Activated T-helper 2 cell treated with anti-CD3 and anti-CD28 coated beads, Interferon-gamma antibody, Interleukin-2, Interleukin-4, amounts not matched to agents 10 μg/mL and 5 μg/mL and 100 μg/mL, durations not matched to agents 14 hours and 24 hours and 36 hours (primary cell): ENCODE results near the gene PROM1. TPM values are rescaled to one million over a fixed set of nuclear protein-coding genes. Genes with fewer than 3 reads are reported as not detected.

Source experiments
- DNase-seq: peaks from one replicate; pipeline ENCODE4 v3.0.0; 2021; ENCODE audit warnings: low spot score
- H3K27ac Mint-ChIP-seq: one replicate; pipeline ENCODE4 v1.8.0; 2021; ENCODE audit warnings: mixed read lengths
- H3K27me3 Mint-ChIP-seq: one replicate; pipeline ENCODE4 v1.8.0; 2021; ENCODE audit warnings: low read depth, mixed read lengths
- H3K36me3 Mint-ChIP-seq: one replicate; pipeline ENCODE4 v1.8.0; 2021; ENCODE audit warnings: low read depth, mixed read lengths
- H3K4me1 Mint-ChIP-seq: one replicate; pipeline ENCODE4 v1.8.0; 2021; ENCODE audit warnings: low read depth, mixed read lengths
- H3K4me3 Mint-ChIP-seq: one replicate; pipeline ENCODE4 v1.8.0; 2021; ENCODE audit warnings: low read depth, mild to moderate bottlenecking, moderate library complexity, mixed read lengths
- H3K9me3 Mint-ChIP-seq: one replicate; pipeline ENCODE4 v1.8.0; 2021; ENCODE audit warnings: mixed read lengths
- intact Hi-C: fragments of 100-400 bp; cut with micrococcal nuclease; formaldehyde crosslinking; loops from one replicate; pipeline ENCODE4 v1.15.1; 2023
- total RNA-seq: library from RNA; stranded (reverse); gene quantifications from 2 replicates; pipeline ENCODE4 v1.2.3, GENCODE V29; 2022

Gene PROM1
- total RNA-seq, 1 donor from 2014 or later = 0.46 TPM

GRCh38 chr4:16006771-16007446, 76.9 kb downstream of the PROM1 start:
- Mint-ChIP-seq H3K27me3 (peaks cover 9% of the 10 kb centered on the region), H3K36me3 (no peaks in the 10 kb centered on the region), H3K27ac (no peak overlapping the region), H3K4me1 (no peaks in the 10 kb centered on the region), H3K9me3 (no peaks in the 10 kb centered on the region), H3K4me3 (no peak overlapping the region)
- intact Hi-C loops = loop anchor here (10.0 kb wide), 1 partner anchor 532 kb away; no protein-coding TSS in a partner anchor
- no peak for DNase-seq

- no peaks in the 10 kb centered on the region for H3K36me3 Mint-ChIP-seq
- H3K4me1 Mint-ChIP-seq = no peaks in the 10 kb centered on the region
- H3K9me3 Mint-ChIP-seq = no peaks in the 10 kb centered on the region
- no peak overlapping the region for H3K4me3 Mint-ChIP-seq
- H3K27ac Mint-ChIP-seq = no peak overlapping the region
- intact Hi-C loops = loop anchor here (10.0 kb wide), 1 partner anchor 531 kb away; no protein-coding TSS in a partner anchor
- H3K27me3 Mint-ChIP-seq = peaks cover 7% of the 10 kb centered on the region
- DNase-seq = no peak
These were observed 78.1 kb downstream of the PROM1 start for GRCh38 chr4:16005676-16006075.

GRCh38 chr4:16001484-16001858, 82.4 kb downstream of the PROM1 start:
- Mint-ChIP-seq H3K27ac (no peak overlapping the region), H3K36me3 (no peaks in the 10 kb centered on the region), H3K27me3 (peaks cover 7% of the 10 kb centered on the region)

GRCh38 chr4:16000708-16001483, 82.9 kb downstream of the PROM1 start:
- Mint-ChIP-seq H3K4me1 (no peaks in the 10 kb centered on the region), H3K36me3 (no peaks in the 10 kb centered on the region), H3K27ac (no peak overlapping the region), H3K4me3 (no peak overlapping the region), H3K27me3 (peaks cover 7% of the 10 kb centered on the region), H3K9me3 (no peaks in the 10 kb centered on the region)
- no peak for DNase-seq
- intact Hi-C loops = loop anchor here (1.0 to 10.0 kb wide), 5 partner anchors 38 to 526 kb away; partner anchors contain the start of gene FGFBP2

More at GRCh38 chr4:16001484-16001858, 82.4 kb downstream of the PROM1 start:
- Mint-ChIP-seq H3K9me3 (no peaks in the 10 kb centered on the region), H3K4me1 (no peaks in the 10 kb centered on the region), H3K4me3 (no peak overlapping the region)
- DNase-seq = peak; percentile 34
- intact Hi-C loops = loop anchor here (1.0 to 10.0 kb wide), 5 partner anchors 38 to 527 kb away; partner anchors contain the start of gene FGFBP2

- intact Hi-C loops = no loop called here
- Mint-ChIP-seq H3K4me3 (no peak overlapping the region), H3K9me3 (no peaks in the 10 kb centered on the region), H3K27ac (no peak overlapping the region), H3K36me3 (no peaks in the 10 kb centered on the region), H3K27me3 (peaks cover 7% of the 10 kb centered on the region), H3K4me1 (no peaks in the 10 kb centered on the region)
- no peak for DNase-seq
These were observed 87.0 kb downstream of the PROM1 start for GRCh38 chr4:15996773-15997172.

GRCh38 chr4:15995826-15996225, 88.0 kb downstream of the PROM1 start:
- H3K9me3 Mint-ChIP-seq = no peaks in the 10 kb centered on the region
- no peak overlapping the region for H3K27ac Mint-ChIP-seq
- intact Hi-C loops = no loop called here
- no peaks in the 10 kb centered on the region for H3K36me3 Mint-ChIP-seq
- H3K4me3 Mint-ChIP-seq = no peak overlapping the region
- DNase-seq = no peak
- H3K4me1 Mint-ChIP-seq = peaks cover 2% of the 10 kb centered on the region
- peaks cover 11% of the 10 kb centered on the region for H3K27me3 Mint-ChIP-seq

GRCh38 chr4:15992167-15992485, 91.7 kb downstream of the PROM1 start:
- Mint-ChIP-seq H3K4me3 (no peak overlapping the region), H3K9me3 (no peaks in the 10 kb centered on the region), H3K36me3 (no peaks in the 10 kb centered on the region), H3K27me3 (peaks cover 15% of the 10 kb centered on the region), H3K27ac (no peak overlapping the region), H3K4me1 (peaks cover 8% of the 10 kb centered on the region)
- intact Hi-C loops = no loop called here
- no peak for DNase-seq

- Mint-ChIP-seq H3K9me3 (no peaks in the 10 kb centered on the region), H3K27ac (no peak overlapping the region), H3K27me3 (peaks cover 16% of the 10 kb centered on the region), H3K4me3 (no peak overlapping the region), H3K4me1 (peaks cover 8% of the 10 kb centered on the region), H3K36me3 (no peaks in the 10 kb centered on the region)
- intact Hi-C loops = no loop called here
- DNase-seq = no peak
These were observed 93.1 kb downstream of the PROM1 start for GRCh38 chr4:15990570-15991285.

GRCh38 chr4:15989424-15989823, 94.4 kb downstream of the PROM1 start:
- H3K27me3 Mint-ChIP-seq = peaks cover 14% of the 10 kb centered on the region
- intact Hi-C loops = no loop called here
- no peaks in the 10 kb centered on the region for H3K36me3 Mint-ChIP-seq
- H3K4me1 Mint-ChIP-seq = peaks cover 8% of the 10 kb centered on the region
- H3K4me3 Mint-ChIP-seq = no peak overlapping the region
- no peak overlapping the region for H3K27ac Mint-ChIP-seq
- H3K9me3 Mint-ChIP-seq = no peaks in the 10 kb centered on the region
- no peak for DNase-seq

- Mint-ChIP-seq H3K9me3 (no peaks in the 10 kb centered on the region), H3K36me3 (no peaks in the 10 kb centered on the region), H3K4me1 (peaks cover 8% of the 10 kb centered on the region), H3K27me3 (peaks cover 14% of the 10 kb centered on the region), H3K4me3 (no peak overlapping the region), H3K27ac (no peak overlapping the region)
- DNase-seq = no peak
- intact Hi-C loops = no loop called here
These were observed 95.6 kb downstream of the PROM1 start for GRCh38 chr4:15988222-15988621.

GRCh38 chr4:15986907-15987306, 96.9 kb downstream of the PROM1 start:
- Mint-ChIP-seq H3K36me3 (no peaks in the 10 kb centered on the region), H3K27ac (no peak overlapping the region), H3K4me3 (no peak overlapping the region), H3K27me3 (peaks cover 15% of the 10 kb centered on the region), H3K9me3 (no peaks in the 10 kb centered on the region), H3K4me1 (peaks cover 8% of the 10 kb centered on the region)
- no peak for DNase-seq
- intact Hi-C loops = no loop called here

GRCh38 chr4:15983610-15984009, 100.2 kb downstream of the PROM1 start:
- no peaks in the 10 kb centered on the region for H3K4me1 Mint-ChIP-seq
- H3K27ac Mint-ChIP-seq = no peak overlapping the region
- no peaks in the 10 kb centered on the region for H3K9me3 Mint-ChIP-seq
- no peak for DNase-seq
- H3K36me3 Mint-ChIP-seq = no peaks in the 10 kb centered on the region
- no peak overlapping the region for H3K4me3 Mint-ChIP-seq
- H3K27me3 Mint-ChIP-seq = peaks cover 9% of the 10 kb centered on the region
- intact Hi-C loops = no loop called here
